GM19468 (cell line): ENCODE data around the gene HSD17B14.
"Not testable (repeated sequence)": the region's sequence is repeated elsewhere in the genome, so short reads cannot be mapped to it uniquely, and the experiment has no call there.

Experiments used
- ATAC-seq: cut with Tn5 transposase; IDR thresholded peaks from one replicate; pipeline ENCODE4 v1.9.1; 2021; ENCODE audit warnings: mild to moderate bottlenecking, moderate library complexity, moderate number of reproducible peaks; ENCODE audit not compliant: unreplicated experiment; ENCODE audit errors: extremely low read depth

The HSD17B14 gene

DNA sequence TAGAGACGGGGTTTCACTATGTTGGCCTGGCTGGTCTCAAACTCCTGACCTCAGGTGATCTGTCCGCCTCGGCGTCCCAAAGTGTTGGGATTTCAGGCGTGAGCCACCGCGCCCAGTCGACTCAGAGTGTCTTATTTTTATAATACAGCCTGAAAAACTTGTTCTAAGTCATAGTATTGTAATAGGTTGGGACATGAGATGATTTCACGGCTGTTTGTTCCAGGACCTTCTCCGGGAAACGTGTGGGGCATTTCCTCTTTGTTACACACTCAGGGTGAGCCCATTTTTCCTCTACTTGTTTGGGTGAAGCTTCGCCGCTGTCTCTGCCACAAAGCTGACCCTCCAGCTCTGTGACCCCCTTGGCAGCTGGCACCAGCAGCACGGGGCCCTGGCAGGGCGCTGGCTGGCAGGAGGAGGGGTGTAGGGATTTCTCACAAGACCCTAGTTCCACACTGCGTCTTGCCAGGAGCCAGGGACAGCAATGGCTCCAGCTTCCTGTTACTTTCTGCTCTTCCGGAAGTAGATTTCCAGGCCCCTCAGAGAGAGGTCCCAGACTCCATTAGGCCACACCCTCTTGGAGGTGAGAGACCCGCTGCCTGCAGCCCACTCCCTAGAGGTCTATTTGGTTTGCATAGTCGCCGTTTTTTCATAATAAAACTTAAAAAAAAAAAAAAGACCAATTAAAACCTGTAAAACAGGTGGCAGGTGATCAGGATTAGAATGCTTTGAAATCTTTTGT, 65.4 kb downstream of the HSD17B14 start:
- no peak for ATAC-seq

GRCh38 chr19:48770266-48770665, 66.0 kb downstream of the HSD17B14 start:
- ATAC-seq = no peak

DNA sequence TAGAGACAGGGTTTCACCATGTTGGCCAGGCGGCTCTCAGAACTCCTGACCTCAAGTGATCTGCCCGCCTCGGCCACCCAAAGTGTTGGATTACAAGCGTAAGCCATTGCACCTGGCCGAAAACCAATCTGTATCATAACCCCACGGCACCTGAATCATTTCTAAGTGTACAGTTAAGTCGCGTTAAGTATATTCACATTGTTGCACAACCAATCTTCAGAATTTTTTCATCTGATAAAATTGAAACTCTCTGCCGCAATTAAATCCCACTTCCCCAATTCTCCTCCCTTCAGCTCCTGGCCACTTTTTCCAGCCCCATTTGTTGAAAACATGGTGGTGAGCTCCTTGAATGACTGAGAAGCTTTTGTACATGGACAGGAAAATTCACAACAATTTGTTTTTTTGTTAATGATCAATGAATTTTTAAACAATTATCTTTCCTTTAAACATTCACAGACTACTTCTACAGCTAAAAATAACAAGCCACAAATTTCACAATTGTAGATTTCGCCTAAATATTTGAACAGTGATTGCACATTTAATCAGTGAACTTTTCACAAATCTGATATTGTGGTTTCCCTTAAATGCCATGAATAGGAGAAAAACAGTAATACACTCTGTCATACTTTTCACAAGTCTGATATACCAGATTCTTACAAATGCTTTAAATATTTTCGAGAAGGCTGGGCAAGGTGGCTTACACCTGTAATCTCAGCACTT, 67.1 kb downstream of the HSD17B14 start:
- no peak for ATAC-seq

DNA sequence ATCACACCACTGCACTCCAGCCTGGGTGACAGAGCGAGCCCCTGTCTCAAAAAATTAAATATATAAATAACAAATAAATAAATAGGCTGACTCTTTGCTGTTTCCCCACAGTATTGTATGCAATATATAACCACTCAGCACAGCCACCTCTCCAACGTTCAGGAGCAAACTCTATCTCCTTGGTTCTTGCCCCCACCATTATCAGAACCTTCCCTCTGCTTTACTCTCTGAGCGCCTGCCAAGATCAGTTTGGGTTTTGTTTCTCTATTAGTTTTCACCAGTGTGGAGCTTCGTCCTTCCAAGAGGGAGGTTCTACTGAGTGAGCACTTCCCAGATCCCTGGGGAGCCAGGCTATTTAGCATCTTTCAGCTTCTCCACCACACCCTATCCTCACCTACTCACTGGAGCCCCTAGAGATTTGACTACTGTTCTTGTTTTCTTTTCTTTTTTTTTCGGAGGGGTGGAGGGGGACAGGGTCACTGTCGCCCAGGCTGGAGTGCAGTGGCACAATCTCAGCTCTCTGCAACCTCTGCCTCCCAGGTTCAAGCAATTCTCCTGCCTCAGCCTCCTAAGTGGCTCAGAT, 68.0 kb downstream of the HSD17B14 start:
- not testable (repeated sequence) for ATAC-seq

DNA sequence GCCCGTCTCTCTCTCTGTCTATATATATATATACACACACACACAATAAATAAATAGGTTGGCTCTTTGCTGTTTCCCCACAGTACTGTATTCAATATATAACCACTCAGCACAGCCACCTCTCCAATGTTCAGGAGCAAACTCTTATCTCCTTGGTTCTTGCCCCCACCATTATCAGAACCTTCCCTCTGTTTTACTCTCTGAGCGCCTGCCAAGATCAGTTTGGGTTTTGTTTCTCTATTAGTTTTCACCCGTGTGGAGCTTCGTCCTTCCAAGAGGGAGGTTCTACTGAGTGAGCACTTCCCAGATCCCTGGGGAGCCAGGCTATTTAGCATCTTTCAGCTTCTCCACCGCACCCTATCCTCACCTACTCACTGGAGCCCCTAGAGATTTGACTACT, 70.5 kb downstream of the HSD17B14 start:
- ATAC-seq = not testable (repeated sequence)
